PFSK-1 (cell line): ENCODE measurements around the gene OAT.

Source experiments
- FOXP2 ChIP-seq: optimal IDR thresholded peaks from 2 replicates; pipeline ENCODE3; 2011; ENCODE audit warnings: borderline replicate concordance, control low read depth, inconsistent platforms; ENCODE audit not compliant: insufficient read depth; ENCODE audit errors: extremely low read length, extremely low read depth
- POLR2AphosphoS5 ChIP-seq: IDR thresholded peaks from 2 replicates; pipeline ENCODE4 v1.6.1; 2012; ENCODE audit warnings: low read depth, mild to moderate bottlenecking, control low read depth, low read length, moderate library complexity
- SIN3A ChIP-seq: IDR thresholded peaks from 2 replicates; pipeline ENCODE4 v1.6.1; 2012; ENCODE audit warnings: mild to moderate bottlenecking, low read length, moderate library complexity, borderline replicate concordance; ENCODE audit not compliant: insufficient read depth
- TAF1 ChIP-seq: IDR thresholded peaks from 2 replicates; pipeline ENCODE4 v1.6.1; 2012; ENCODE audit warnings: low read length, control low read depth, borderline replicate concordance; ENCODE audit not compliant: insufficient read depth
- TF ChIP-seq, protein P1 (sequence below), 2 experiments: IDR thresholded peaks; 2 replicates each; pipeline versions ENCODE4 v1.6.1 to v1.8.0; 2011 to 2012; ENCODE audit warnings: low read depth in 2 of 2, low read length in 2 of 2, control low read depth in 1 of 2, inconsistent platforms in 1 of 2, mild to moderate bottlenecking in 1 of 2, moderate library complexity in 1 of 2; ENCODE audit not compliant: insufficient read depth in 1 of 2

Gene OAT

DNA sequence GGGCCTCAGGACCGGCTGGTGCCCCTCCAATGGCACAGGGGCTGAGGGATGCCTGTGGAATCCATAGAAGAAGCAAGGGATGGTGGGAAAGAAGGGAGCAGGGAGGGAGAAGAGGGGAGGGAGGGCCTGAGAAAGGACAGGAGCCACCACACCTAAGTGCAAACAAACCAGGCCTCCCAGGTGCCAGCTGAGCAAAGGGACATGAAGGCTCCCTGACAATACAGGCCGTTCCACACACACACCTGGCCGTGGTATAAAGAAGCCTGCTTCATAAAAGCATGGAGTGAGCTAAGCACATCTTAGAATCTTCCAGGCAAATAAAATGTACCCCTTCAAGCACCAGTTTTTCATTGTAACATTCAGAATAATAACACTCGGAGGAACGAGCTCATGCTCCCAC is 54.0 kb downstream of the OAT start:
- TF ChIP-seq, protein P1, sequence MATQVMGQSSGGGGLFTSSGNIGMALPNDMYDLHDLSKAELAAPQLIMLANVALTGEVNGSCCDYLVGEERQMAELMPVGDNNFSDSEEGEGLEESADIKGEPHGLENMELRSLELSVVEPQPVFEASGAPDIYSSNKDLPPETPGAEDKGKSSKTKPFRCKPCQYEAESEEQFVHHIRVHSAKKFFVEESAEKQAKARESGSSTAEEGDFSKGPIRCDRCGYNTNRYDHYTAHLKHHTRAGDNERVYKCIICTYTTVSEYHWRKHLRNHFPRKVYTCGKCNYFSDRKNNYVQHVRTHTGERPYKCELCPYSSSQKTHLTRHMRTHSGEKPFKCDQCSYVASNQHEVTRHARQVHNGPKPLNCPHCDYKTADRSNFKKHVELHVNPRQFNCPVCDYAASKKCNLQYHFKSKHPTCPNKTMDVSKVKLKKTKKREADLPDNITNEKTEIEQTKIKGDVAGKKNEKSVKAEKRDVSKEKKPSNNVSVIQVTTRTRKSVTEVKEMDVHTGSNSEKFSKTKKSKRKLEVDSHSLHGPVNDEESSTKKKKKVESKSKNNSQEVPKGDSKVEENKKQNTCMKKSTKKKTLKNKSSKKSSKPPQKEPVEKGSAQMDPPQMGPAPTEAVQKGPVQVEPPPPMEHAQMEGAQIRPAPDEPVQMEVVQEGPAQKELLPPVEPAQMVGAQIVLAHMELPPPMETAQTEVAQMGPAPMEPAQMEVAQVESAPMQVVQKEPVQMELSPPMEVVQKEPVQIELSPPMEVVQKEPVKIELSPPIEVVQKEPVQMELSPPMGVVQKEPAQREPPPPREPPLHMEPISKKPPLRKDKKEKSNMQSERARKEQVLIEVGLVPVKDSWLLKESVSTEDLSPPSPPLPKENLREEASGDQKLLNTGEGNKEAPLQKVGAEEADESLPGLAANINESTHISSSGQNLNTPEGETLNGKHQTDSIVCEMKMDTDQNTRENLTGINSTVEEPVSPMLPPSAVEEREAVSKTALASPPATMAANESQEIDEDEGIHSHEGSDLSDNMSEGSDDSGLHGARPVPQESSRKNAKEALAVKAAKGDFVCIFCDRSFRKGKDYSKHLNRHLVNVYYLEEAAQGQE (IDR thresholded peaks at IDR 0.05; ENCODE audit: insufficient read depth in 1 of 2, low read depth in 2 of 2, low read length in 2 of 2): no peak
- no peak for TF ChIP-seq SIN3A
- no peak for TF ChIP-seq FOXP2
- TF ChIP-seq TAF1: no peak
- no peak for TF ChIP-seq POLR2AphosphoS5

DNA sequence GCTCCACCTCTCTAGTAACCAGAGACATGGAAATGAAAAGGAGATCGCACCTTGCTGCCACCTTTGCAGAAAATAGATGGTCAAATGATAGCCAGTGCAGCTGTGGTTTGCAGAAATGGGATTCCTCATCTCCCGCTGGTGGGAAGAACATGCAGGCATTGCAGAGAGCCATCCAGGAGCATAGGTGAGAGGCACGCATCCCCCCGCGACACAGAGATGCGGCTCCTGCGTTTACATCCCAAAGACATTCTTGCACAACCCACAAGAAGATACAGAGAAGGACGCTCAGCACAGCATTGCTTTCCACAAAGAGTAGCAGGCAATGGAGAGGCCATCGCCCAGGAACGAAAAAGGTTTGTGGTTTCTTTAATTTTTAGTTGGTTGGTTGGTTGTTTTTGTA is 56.2 kb downstream of the OAT start:
- no peak for TF ChIP-seq FOXP2
- no peak for TF ChIP-seq SIN3A
- no peak for TF ChIP-seq POLR2AphosphoS5
- TF ChIP-seq, protein P1 (IDR thresholded peaks at IDR 0.05; ENCODE audit: insufficient read depth in 1 of 2, low read depth in 2 of 2, low read length in 2 of 2): no peak
- TF ChIP-seq TAF1: no peak

DNA sequence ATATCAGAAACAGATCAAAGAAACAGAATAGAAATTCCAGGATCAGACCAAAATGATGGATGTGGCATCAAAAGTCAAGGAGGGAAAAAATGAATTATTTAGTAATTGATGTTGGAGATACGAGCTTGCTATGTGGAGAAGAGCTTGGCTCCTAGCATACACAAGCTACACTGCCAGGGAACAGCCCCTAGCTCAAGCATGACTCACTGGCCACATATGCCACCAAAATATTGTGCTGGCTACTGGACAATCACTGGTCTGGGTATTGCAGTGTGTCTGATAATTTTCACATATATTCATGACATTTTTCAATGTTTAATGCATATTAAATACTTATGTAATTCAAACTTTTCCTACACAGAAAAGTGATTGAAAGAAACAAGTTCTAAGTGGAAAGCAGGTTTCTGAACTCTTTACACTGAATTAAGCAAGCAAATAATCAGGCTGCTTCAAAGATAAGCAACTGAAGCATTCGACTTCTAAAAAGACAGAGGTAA is 59.3 kb downstream of the OAT start:
- TF ChIP-seq SIN3A (no peak), POLR2AphosphoS5 (no peak), FOXP2 (no peak), TAF1 (no peak)
- TF ChIP-seq, protein P1 (IDR thresholded peaks at IDR 0.05; ENCODE audit: insufficient read depth in 1 of 2, low read depth in 2 of 2, low read length in 2 of 2): no peak

DNA sequence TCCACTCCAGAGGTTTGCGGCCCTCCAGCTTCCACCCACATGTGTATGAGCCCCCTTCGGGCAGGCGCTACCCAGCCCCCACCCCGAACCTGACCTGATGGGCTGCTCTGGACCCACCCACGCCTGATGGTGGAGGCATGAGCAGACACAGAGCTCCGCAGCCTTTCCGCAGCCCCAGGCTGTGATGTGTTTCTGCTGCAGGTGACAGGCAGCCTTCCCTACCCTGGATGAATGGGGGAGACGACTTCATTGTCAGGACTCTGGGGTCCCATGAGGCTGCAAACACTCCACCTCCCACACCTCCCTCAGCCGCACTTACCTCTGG is 61.2 kb downstream of the OAT start:
- TF ChIP-seq, protein P1 (IDR thresholded peaks at IDR 0.05; ENCODE audit: insufficient read depth in 1 of 2, low read depth in 2 of 2, low read length in 2 of 2): no peak
- TF ChIP-seq FOXP2 (no peak), POLR2AphosphoS5 (no peak), SIN3A (no peak), TAF1 (no peak)
